ENCODE data around the gene FBN1. TPM values are rescaled to one million over a fixed set of nuclear protein-coding genes. Genes with fewer than 3 reads are reported as not detected.

FBN1 gene
- total and polyA plus RNA-seq, 10 of the 15 experiments (the other 5 are each of a cell fraction or from before 2014, with no cell fraction given), result 2.2 to 15.3 (median 7.0) TPM

- TF ChIP-seq IRF3 (IDR thresholded peaks at IDR 0.05) (no peak), ZNF622 (IDR thresholded peaks at IDR 0.05) (no peak), E2F8 (IDR thresholded peaks at IDR 0.05; ENCODE audit: low read depth, partially characterized antibody) (no peak), SMC3 (IDR thresholded peaks at IDR 0.05; ENCODE audit: borderline replicate concordance, low read length) (no peak)
These were observed 212.2 kb downstream of the FBN1 start (continued) for GRCh38 chr15:48433226-48433886.

- POLR2A ChIA-PET, result no interaction called here
- SMC1A ChIA-PET (ENCODE audit: uncharacterized antibody, unreplicated experiment), result no interaction called here
- no peak overlapping the region for H3K4me2 ChIP-seq (ENCODE audit: control insufficient read depth, insufficient read depth)
- H3K27ac ChIP-seq (ENCODE audit: control insufficient read depth, insufficient read depth), result no peak overlapping the region
- in situ Hi-C loops (cut with MboI), result no loop called here
- no peak overlapping the region for H2AFZ ChIP-seq (ENCODE audit: control insufficient read depth, low read depth, low read length)
- 55% methylated on average over 7 of the region's 7 CpGs for WGBS (ENCODE audit: insufficient coverage, insufficient replicate concordance, low lambda C conversion rate, missing lambda C conversion rate)
- FAIRE-seq, result no peak
- no peaks in the 10 kb centered on the region; the same call in 1 of the 2 replicates for H3K4me1 ChIP-seq (ENCODE audit: control insufficient read depth, insufficient read depth, low read length)
- CTCF ChIA-PET, result interaction anchor here (1.0 kb wide), 1 partner anchor 9 kb away, joined by 5 read pairs; no protein-coding TSS in a partner anchor
- no peaks in the 10 kb centered on the region for H3K79me2 ChIP-seq (ENCODE audit: control insufficient read depth, insufficient read depth, low read length)
- no peaks in the 10 kb centered on the region for H3K27me3 ChIP-seq (replicated peaks in 1 of 2; ENCODE audit: control insufficient read depth in 2 of 2, insufficient read depth in 2 of 2, low read length in 1 of 2)
- RAD21 ChIA-PET (ENCODE audit: unreplicated experiment), result no interaction called here
- DNase-seq (ENCODE audit: low read depth, low spot score), result no peak
- BruUV-seq (replicated peaks), result no TSS peak
- ATAC-seq, result no peak
- H3K9ac ChIP-seq (ENCODE audit: control insufficient read depth, insufficient read depth, low read length), result no peak overlapping the region
- intact Hi-C loops (cut with micrococcal nuclease; ENCODE audit: unreplicated experiment), result no loop called here
- no peaks in the 10 kb centered on the region for H4K20me1 ChIP-seq (ENCODE audit: control insufficient read depth, insufficient read depth)
- H3K4me3 ChIP-seq, result no peak overlapping the region
- H3K36me3 ChIP-seq (ENCODE audit: control insufficient read depth in 2 of 2, insufficient read depth in 2 of 2, low read length in 1 of 2), result no peaks in the 10 kb centered on the region; a peak in 2 of 4 replicates
- H3K9me3 ChIP-seq (replicated peaks; ENCODE audit: control insufficient read depth, insufficient read depth, low read length), result no peaks in the 10 kb centered on the region
- TF ChIP-seq STAT3 (IDR thresholded peaks at IDR 0.05; ENCODE audit: low read depth, low read length) (no peak), JUNB (IDR thresholded peaks at IDR 0.05) (no peak), REST (IDR thresholded peaks at IDR 0.05; ENCODE audit: low read depth, low read length) (no peak), ESRRA (IDR thresholded peaks at IDR 0.05; ENCODE audit: low read length) (no peak), MTA2 (IDR thresholded peaks at IDR 0.05; ENCODE audit: low read depth) (no peak)
These were observed 212.8 kb downstream of the FBN1 start for GRCh38 chr15:48432688-48433087.
